Measurements from ENCODE around the gene ATOH8.
"Not testable (repeated sequence)": the region's sequence is repeated elsewhere in the genome, so short reads cannot be mapped to it uniquely, and the experiment has no call there.

The ATOH8 gene

DNA sequence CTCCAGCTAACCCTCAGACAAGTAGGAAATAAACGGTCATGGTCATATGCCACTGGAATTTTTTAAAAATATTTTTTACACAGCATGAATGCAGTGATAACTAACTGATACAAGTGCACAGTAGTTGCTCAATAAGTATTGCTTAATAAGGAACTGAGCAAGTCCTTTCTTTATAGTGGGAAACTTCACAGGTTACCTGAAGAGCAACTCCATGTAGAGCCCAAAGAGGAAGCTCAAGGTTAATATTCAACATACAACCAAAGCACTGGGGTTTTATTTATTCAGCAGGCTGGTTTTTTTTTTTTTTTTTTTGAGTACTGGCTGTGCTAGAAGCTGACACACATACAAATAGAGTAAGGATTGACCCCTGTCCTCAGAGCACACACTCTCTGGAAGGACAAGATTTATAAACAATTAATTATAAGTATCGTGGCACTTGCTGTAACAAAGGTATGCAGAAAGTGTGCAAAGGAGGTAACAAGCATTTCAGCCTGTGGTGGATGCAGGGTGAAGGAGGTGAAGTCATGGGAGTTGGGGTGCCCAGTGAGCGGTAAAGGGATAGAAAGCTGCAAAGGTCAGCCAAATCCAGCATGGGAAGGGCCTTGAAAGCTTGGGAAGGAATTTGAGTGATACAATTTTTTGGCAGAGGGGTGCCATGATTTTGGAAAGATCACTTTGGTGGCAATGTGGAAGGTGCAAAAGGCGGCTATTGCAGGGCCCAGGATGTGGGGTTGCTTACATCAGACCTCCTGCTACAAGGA is 52.7 kb downstream of the ATOH8 start:
- DNase-seq, result no peak

DNA sequence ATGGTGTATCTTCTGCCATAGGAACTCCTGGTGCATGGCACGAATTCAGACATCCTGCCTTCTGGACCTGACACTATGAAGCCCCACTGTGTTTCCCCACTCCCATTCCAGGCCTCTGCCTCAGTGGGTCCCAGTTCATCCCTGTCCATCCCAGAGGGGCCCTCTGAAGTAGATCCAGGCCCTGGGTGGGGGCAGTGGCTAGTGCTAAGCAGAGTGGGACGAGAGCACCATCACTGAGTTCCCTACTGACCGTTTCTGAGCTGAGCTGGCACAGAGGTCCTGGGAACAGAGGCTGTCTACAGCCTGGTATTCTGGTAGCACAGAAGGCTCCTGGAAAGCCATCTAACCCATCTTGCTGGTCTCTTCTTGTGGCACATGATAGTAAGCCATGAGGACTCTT is 54.0 kb downstream of the ATOH8 start:
- no peak for DNase-seq

DNA sequence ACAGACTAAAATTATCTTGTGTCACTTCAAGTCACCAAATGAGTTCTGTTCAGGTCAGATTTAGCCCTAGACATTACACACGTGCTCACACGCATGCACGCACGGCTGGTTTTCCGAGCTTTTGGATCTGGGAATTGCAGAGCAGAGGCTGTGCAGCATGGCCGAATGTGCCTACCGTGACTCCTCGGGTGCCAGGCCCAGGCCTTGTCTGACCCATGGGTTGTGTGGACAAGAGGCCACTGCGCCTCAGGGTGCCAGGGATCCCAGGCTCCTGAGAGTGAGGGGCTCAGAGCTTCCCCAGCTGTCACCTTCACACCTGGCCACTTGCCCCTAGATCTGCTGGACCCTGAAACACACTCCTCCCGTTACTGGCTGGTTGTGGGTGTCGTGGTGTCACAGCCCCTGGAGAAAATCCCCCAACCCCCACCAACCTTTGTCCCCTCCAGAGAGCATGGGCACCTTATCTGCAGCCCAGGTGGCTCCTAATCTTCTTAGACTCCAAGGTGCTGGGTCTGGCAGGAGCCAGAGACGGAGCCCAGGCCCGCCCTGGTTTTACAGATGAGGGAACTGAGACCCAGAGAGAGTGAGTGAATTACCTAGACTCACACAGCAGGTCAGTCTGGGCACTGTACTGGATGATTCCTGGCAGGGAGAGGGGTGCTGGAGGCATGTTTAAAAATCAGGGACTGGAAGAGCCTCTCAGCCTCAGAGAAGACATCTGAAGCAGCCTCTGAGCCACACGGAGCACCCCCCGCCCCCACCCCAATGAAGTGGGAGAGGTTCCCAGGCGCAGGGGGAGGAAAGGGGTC is 56.8 kb downstream of the ATOH8 start:
- DNase-seq, result no peak

DNA sequence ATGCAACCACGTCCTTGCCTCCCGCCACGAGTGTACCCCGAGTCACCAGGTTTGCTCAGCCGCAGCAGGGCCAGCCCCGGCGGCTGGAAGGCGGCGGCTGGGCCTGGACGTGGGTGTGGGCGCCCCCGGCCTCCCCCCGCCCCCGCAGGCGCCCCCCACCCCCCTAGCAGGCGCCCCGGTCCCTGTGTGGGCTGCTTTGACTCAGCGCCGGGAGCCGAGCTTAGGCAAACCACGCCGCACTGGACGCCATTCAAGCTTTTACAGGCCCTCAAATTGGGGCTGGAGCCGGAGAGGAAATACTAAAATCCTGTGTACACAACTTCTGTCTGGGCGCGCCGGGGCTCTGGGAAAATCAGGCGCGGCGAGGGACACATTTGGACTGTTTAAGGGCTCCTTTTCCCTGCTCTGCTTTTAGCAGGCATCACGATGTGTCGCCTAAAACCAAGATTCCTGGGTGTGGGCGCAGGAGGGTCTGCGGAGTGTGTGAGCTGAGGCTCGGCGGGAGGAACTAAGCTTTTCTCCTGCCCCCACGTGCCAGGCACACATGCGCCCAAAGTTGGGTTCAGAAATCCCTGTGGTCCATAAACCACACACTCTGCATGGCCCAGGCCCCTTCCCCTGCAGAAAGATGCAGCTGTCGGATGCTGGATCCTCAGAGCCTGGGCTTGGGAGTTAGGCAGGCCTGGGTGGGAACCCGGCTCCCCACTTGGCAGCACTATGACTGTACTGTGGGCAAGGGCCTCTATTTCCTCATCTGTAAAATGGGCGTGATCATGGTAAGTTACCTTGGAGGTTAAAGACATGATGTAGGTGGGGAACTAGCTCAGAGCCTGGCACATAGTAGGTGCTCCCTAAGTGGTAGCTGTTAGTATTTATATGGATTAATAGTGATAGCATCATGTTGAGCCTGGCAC is 57.6 kb downstream of the ATOH8 start:
- DNase-seq, result no peak

DNA sequence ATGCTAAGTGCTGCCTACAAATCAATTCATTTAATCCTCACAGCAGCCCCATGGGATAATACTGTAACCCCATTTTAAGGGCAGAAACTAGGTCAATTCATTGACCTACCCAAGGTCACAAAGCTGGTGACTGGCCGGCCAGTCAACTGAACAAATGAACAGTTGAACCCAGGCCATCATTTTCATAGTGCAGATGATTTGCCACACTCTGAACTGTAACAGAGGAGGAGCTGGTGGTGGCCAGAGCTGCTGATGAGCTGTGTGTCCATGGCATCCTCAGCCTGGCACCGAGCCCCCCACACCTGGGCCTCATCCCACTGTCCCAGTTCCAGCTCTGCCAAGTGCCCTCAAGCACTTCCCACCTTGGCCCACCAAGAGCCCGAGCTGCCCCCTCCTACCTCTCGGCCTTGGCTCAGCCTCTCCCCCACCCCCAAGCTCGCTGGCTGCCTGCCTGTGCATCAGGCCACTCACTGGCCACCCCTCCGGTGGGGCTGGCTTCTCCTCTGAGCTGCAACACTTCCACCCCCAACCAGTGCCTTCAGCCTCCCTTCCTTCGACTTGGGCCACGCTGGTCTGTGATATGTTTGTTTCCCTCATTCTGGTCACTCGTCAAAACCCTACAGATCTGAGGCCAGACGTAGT is 58.4 kb downstream of the ATOH8 start:
- no peak for DNase-seq

DNA sequence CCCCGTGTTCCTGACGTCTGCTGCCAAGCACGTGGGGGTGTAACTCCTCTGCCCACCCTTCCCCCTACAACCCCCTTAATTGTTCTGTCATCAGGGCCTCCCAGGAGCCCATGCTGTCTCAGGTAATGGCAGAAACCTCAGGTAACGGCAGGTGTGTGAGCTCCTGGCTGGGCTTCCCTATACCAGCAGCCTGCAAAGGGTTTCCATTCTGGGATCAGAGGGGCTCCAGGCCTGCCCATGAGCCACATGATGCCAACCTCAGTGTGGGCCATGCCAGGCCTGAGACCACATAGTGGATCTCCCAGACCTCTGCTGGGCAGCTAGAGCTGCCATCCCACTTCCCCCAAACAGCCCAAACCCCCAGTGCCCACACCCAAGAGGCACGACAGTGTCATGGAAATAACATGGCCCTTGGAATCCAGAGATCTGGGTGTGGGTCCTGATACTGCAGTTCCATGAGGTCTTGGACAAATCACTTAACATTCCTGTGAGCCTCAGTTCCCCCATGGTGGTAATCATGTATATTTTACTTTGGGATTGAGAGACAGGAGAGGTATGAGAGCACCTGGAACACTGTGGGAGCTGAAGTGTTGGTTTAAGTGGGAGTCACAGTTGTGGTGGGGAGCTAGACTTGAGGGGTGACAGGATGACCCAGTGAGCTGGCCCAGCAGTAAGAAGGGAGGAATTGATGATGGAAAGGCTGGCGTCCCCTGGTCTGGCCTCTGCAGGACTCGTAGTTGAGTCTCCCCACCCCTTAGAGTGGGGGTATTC is 59.6 kb downstream of the ATOH8 start:
- no peak for DNase-seq

DNA sequence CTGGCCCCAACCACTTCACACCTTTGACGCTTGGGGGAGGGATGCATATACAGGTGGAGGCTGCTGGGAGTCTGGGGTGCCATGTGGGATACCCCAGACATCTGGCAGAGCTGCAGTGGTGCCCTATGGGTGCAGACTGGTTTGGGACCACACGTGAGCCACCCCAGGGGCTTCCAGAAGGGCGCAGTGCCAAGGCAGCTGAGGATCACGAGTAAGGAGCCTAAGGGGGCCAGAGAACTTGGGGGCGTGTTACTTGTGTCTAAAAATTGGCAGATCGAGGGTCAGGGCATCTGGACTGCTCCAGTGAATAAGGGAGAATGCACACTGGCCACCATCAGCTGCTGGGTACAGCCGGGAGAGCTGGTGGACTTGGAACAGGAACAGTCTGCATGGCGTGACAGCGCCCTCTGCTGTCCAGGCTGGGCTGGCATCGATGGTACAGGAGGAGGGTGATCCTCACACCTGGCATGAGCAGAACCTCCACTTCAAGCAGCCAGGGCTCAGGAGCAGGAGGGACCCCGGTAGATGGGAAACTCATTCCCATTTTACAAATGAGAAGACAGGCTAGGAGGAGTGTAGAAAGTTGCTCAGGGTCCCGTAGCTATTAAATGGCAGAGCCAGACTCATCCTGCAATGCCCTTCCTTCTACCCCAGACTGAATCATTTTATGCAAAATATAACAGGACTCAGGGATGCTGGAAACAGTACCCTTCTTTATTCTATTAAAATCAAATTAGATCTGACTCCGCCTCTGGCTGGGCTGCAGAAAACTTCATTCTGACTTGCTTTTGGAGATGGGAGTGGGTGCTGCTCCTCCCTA is 60.4 kb downstream of the ATOH8 start:
- DNase-seq, result peak; percentile 57 to 71 (median 70)

DNA sequence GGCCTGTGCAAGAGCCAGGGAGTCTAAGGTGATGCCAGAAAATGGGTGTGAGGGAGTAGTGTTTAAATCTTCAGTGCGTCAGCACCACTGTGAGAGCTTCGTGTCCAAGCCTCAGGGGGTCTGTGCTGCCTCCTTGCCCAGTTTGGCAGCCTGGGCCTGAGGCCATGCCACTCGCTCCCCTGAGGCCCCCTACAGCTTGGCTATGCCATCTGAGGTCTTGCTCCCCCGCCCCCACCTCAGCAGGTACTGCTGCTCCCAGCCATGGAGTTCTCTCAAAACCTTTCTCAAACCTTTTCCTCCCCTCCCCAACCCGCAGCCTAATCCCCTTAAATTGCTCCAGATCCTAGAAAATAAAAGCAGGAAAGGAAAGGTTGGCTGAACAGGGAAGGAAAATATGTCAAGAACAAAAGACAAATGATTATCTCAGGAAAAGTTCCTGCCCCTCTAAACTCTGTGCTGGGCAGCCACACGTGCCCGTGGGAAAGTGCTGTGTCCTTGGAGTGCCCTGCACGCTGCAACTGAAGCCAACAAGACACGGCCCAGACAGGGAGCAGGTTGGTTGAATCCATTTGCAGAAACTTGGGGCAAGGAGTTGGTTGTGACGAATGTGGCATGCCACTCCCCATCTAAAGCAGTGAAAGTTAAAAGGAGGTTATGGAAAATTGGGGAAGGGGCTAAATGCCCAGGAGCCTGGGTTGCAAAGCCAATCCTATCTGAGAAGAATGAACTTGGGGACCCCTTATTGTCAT is 61.2 kb downstream of the ATOH8 start:
- DNase-seq, result no peak

DNA sequence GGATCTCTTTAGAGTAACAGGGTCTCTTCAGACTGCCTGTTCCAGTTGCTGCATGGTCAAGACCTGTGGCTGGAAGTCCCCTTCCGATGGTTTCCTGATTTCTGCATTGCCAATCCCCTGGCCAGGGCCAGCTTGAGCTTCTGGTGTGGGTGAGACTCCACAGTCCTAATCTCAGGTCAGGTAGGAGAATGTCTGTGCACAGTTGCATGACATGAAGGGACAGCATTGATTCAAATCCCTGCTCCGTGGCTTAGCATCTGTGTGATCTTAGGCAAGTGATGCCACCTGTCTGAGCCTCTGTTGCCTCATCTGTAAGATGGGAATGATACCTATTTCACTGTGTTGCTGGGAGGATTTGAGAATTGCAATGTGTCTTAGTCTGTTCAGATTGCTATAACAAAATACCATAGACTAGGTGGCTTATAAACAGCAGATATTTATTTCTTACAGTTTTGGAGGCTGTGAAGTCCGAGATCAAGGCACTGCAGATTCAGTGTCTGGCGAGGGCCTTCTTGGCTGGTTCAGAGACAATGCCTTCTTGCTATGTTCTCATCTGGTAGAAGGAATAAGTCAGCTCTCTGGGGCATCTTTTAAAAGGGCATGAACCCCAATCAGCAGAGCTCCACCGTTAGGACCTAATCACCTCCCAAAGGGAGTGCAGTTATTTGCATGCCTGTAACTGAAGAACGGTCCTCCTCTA is 66.2 kb downstream of the ATOH8 start:
- DNase-seq, result no peak

DNA sequence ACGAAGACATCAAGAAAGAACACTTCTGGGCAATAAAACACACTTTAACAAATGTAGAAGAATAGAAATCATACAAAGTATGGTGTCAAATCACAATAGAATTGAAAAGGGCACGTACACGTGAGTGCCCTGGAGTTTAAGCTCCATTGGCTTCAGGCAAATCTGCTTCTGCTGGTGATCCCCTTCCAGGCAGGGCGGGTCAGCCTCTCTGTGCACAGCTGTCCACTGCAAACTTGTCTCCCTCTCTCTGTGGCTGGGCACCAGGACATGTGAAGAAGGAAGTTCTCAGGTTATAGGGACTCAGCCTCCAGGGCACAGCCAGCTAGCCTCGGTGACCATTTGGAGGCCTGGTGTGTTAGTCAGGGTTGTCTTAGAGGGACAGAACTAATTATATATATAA is 69.0 kb downstream of the ATOH8 start:
- no peak for DNase-seq

DNA sequence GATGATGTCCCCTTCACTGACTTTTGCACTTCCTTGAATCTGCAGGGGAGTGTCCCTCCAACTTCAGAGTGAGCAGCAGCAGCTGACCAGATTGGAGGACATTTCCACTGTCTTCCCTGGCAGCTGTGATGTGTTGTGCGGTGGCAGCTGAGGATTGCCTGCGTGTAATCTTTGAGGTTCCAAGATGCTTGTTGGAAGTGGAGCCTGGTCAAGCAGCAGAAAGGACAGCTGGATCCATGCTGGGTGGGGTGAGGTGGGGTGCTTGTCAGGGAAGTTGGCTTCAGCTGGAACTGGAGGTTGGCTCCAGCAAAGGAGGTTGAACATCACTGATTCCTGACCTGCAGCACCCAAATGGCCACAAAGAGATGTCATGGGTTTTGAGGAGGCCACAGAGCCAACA is 70.2 kb downstream of the ATOH8 start:
- no peak for DNase-seq

DNA sequence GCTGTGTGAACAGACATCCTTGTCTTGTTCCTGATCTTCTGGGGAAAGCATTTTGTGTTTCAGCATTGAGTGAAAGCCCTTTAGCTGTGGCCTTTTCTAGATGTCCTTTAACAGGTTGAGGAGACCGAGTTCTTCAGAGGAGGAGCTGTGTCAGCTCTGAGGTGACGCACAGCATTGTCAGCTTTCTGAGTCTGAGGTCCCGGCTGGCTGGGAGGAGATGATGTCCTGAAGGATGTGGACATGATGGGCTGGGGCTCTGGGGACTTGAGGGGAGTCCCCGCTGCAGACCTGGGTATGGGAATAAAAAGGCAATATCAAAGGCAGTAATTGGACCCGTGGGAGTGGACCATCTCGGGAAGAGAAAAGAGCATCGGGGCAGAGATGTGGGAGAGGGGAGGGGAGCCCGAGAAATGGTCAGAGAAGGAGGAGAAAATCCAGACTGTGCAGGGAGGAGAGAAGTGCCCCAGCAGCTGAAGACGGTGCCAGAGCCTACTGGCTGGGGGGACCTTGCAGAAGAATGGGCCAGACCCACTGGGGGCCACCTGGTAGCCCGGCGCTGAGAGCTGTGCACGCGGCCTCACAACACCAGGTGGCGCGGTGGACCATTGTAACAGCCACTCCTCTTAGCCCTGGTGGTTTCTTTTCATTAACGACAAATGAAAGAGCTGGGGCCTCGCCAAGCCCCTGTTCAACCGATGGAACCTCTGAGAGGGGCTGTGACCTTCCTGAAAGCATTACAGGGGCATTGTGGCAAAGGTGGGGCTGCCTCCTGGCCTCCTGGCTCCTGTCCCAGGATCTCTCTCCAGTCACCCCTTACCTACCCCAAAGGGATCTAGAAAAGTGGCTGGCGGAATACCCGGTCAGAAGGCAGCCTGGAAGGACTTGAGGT is 73.4 kb downstream of the ATOH8 start:
- DNase-seq, result peak; percentile 62 to 80 (median 70)

DNA sequence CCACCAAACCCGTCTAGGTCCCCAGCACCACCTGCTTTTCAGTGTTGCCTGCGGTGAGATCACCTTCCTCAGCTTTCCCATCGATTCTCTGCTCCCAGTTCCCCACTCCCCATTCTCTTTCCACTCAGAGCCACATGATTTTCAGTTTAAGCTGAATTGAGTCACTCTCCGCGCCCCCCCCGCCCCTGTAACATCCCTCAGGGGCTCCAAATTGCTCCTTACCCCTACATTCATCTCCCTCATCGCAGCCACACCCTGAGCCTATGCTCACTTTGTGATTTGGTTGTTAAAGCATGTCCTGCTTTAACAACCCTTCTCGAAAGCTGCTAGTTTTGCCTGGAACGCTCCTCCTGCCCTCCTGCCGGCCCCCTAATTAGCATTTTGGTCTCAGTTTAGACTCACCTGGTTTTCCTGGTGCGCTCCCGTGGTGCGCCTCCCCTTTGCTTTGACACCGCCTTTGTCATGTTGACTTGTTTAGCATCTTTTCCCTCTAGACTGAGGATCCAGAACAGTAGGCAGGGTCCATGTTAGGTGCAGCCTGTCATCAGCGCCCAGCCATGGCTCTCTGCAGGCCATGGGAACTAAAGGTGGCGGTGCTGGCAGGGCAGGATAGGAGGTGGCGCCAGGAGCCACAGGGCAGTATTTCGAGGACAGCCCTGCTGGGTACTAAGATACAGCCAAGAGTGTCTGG is 74.2 kb downstream of the ATOH8 start:
- DNase-seq, result no peak

DNA sequence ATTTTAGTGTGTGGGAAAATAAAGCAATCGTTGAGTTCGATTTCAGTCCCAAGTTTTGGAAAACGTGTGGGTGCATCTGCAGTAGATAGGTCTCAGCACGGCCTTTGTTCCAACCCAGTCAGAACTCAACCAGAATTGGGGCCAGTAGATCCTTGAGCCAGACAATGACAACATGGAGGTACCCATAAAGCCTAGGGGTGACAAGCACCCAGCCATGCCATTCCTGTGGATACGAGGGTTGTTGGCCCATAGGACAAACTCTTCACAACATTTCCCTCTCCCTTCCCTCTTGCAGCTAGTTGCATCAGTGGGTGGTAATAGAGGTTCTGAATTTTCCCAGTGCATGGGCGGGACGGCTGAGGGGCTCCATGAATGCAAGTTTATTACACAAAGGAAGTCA is 74.9 kb downstream of the ATOH8 start:
- no peak for DNase-seq

DNA sequence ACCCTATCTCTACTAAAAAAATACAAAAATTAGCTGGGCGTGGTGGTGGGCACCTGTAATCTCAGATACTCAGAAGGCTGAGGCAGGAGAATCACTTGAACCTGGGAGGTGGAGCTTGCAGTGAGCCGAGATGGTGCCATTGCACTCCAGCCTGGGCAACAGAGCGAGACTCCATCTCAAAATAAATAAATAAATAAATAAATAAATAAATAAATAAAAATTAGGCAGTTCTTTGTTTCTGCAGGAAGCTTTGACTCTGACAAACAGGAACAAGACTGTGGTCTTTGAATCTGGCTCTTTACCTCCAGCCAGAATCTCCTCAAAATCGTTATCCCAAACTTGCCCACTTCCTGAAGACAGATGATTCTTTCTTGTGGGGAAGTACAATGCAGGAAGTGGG is 75.6 kb downstream of the ATOH8 start:
- not testable (repeated sequence) for DNase-seq

DNA sequence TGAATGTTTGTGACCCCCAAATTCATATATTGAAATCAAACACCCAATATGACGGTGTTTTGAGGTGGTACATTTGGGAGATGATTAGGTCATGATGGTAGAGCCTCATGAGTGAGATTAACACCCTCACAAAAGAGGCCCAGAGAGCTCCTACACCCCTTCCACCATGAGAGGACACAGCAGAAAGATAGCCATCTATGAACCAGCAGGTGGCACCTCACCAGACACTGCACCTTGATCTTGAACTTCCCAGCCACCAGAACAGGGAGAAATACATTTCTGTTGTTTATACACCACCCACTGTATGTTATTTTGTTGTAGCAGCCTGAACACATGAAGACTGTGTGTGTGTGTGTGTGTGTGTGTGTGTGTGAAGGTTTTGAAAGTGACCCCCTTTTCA is 76.9 kb downstream of the ATOH8 start:
- DNase-seq, result no peak

DNA sequence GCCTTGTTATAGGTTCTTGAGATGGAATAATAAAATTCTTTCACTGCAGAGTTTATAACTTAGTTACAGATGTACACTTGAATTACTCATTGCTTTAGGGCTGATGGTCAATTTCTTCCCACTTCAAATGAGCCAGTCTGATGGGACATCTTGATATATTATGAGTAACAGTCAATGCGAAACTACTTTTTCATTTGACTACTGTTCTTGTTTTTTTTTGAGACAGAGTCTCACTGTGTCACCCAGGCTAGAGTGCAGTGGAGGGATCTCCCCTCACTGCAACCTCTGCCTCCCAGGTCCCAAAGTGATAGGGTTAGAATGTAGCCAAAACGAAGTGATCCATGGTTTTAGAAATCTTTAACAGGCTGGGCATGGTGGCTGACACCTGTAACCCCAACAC is 77.9 kb downstream of the ATOH8 start:
- no peak for DNase-seq

DNA sequence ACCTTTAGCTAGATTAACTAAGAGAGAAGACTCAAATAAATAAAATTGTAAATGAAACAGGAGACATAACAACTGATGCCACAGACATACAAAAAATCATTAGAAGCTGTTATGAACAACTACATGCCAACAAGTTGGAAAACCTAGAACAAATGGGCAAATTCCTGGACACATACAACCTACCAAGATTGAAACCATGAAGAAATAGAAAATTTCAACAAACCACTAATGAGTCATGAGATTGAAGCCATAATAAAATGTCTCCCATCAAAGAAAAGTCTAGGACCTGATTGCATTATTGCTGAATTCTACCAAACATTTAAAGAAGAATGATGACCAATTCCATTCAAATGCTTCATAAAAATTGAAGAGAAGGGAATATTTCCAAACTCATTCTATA is 80.7 kb downstream of the ATOH8 start:
- DNase-seq, result no peak
